Measurements from ENCODE around the gene SLC6A4.

SLC6A4 gene

GRCh38 chr17:30244853-30245385, 9.4 kb upstream of the SLC6A4 start:
- H3K4me3 ChIP-seq (ENCODE audit: low read depth, low read length) = no peak overlapping the region
- TF ChIP-seq MYC (IDR thresholded peaks at IDR 0.05; ENCODE audit: low read depth, low read length) = no peak
- TF ChIP-seq, protein P1, sequence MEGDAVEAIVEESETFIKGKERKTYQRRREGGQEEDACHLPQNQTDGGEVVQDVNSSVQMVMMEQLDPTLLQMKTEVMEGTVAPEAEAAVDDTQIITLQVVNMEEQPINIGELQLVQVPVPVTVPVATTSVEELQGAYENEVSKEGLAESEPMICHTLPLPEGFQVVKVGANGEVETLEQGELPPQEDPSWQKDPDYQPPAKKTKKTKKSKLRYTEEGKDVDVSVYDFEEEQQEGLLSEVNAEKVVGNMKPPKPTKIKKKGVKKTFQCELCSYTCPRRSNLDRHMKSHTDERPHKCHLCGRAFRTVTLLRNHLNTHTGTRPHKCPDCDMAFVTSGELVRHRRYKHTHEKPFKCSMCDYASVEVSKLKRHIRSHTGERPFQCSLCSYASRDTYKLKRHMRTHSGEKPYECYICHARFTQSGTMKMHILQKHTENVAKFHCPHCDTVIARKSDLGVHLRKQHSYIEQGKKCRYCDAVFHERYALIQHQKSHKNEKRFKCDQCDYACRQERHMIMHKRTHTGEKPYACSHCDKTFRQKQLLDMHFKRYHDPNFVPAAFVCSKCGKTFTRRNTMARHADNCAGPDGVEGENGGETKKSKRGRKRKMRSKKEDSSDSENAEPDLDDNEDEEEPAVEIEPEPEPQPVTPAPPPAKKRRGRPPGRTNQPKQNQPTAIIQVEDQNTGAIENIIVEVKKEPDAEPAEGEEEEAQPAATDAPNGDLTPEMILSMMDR (IDR thresholded peaks at IDR 0.05; ENCODE audit: low read depth, low read length) = no peak
- no peak for TF ChIP-seq MAX (IDR thresholded peaks at IDR 0.05; ENCODE audit: low read depth, low read length)
- TF ChIP-seq POLR2A (IDR thresholded peaks at IDR 0.05; ENCODE audit: extremely low read depth, insufficient read length) = no peak
- no peak for DNase-seq (ENCODE audit: low read depth)

GRCh38 chr17:30243568-30243967, 8.1 kb upstream of the SLC6A4 start:
- H3K4me3 ChIP-seq (ENCODE audit: low read depth, low read length) = no peak overlapping the region
- no peak for DNase-seq (ENCODE audit: low read depth)
- TF ChIP-seq POLR2A (IDR thresholded peaks at IDR 0.05; ENCODE audit: extremely low read depth, insufficient read length) (no peak), MYC (IDR thresholded peaks at IDR 0.05; ENCODE audit: low read depth, low read length) (no peak), MAX (IDR thresholded peaks at IDR 0.05; ENCODE audit: low read depth, low read length) (no peak)
- TF ChIP-seq, protein P1 (IDR thresholded peaks at IDR 0.05; ENCODE audit: low read depth, low read length) = no peak

GRCh38 chr17:30243002-30243401, 7.5 kb upstream of the SLC6A4 start:
- TF ChIP-seq MYC (IDR thresholded peaks at IDR 0.05; ENCODE audit: low read depth, low read length) = no peak
- TF ChIP-seq, protein P1 (IDR thresholded peaks at IDR 0.05; ENCODE audit: low read depth, low read length) = no peak
- TF ChIP-seq POLR2A (IDR thresholded peaks at IDR 0.05; ENCODE audit: extremely low read depth, insufficient read length) = no peak
- TF ChIP-seq MAX (IDR thresholded peaks at IDR 0.05; ENCODE audit: low read depth, low read length) = no peak
- H3K4me3 ChIP-seq (ENCODE audit: low read depth, low read length) = no peak overlapping the region
- no peak for DNase-seq (ENCODE audit: low read depth)

- TF ChIP-seq MYC (IDR thresholded peaks at IDR 0.05; ENCODE audit: low read depth, low read length) (no peak), POLR2A (IDR thresholded peaks at IDR 0.05; ENCODE audit: extremely low read depth, insufficient read length) (no peak), MAX (IDR thresholded peaks at IDR 0.05; ENCODE audit: low read depth, low read length) (no peak)
- TF ChIP-seq, protein P1 (IDR thresholded peaks at IDR 0.05; ENCODE audit: low read depth, low read length) = no peak
- H3K4me3 ChIP-seq (ENCODE audit: low read depth, low read length) = no peak overlapping the region
- DNase-seq (ENCODE audit: low read depth) = no peak
Measured at GRCh38 chr17:30241051-30241450, 5.6 kb upstream of the SLC6A4 start.

GRCh38 chr17:30240177-30240576, 4.7 kb upstream of the SLC6A4 start:
- H3K4me3 ChIP-seq (ENCODE audit: low read depth, low read length) = no peak overlapping the region
- no peak for TF ChIP-seq POLR2A (IDR thresholded peaks at IDR 0.05; ENCODE audit: extremely low read depth, insufficient read length)
- TF ChIP-seq, protein P1 (IDR thresholded peaks at IDR 0.05; ENCODE audit: low read depth, low read length) = no peak
- TF ChIP-seq MYC (IDR thresholded peaks at IDR 0.05; ENCODE audit: low read depth, low read length) = no peak
- TF ChIP-seq MAX (IDR thresholded peaks at IDR 0.05; ENCODE audit: low read depth, low read length) = no peak
- no peak for DNase-seq (ENCODE audit: low read depth)
